AG09309 (cell line): Measurements from ENCODE around the gene PHF5A.

Source experiments
- DNase-seq: peaks from one replicate; pipeline ENCODE4 v3.0.0-alpha.2; 2010; ENCODE audit warnings: low read depth
- H3K4me3 ChIP-seq: 2 replicates; pipeline ENCODE4 v1.5.1; 2011; ENCODE audit warnings: mild to moderate bottlenecking, low read depth, low read length, moderate library complexity; ENCODE audit not compliant: control insufficient read depth
- CTCF ChIP-seq: IDR thresholded peaks from 2 replicates; pipeline ENCODE4 v1.5.1; 2011; ENCODE audit warnings: mild to moderate bottlenecking, low read depth, low read length, inconsistent platforms; ENCODE audit not compliant: insufficient read depth, control insufficient read depth; ENCODE audit errors: missing control alignments

Gene PHF5A

GRCh38 chr22:41429951-41430332 lies 38.5 kb downstream of the PHF5A start:
- no peak for DNase-seq
- H3K4me3 ChIP-seq, result no peak overlapping the region
- TF ChIP-seq CTCF, result no peak

DNA sequence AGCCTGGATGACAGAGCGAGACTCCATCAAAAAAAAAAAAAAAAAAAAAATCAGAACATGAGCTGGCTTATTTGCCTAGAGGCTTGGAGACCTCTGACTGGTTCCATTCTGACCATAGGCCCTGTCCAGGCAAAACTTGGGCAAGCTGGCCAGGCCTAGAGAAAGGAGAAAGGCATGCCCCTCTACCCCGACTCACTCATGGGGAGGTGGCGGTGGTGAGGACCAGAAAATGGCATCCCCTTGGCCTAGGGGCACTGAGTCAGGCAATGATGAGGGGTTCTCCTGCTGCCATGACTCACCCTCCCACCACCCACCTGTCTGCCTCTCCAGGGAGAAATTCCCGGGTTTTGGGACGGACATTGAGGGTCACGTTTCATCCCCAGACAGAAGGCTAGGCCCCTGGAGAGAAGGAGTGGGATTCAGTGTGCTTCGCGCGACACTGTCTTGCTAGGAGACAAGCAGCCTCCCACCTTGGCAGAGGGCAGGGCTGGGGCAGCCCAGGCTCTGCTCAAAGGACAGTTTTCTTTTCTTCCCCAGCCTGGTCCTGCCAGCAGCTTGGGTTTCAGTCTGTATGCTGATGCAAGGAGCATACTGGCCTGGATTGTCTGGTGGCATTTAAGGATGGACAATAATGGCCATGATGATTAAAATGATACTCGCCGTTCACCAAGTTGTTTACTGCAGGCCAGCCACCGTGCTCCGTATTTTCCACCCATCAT lies 39.1 kb downstream of the PHF5A start:
- H3K4me3 ChIP-seq, result no peak overlapping the region
- DNase-seq, result no peak
- TF ChIP-seq CTCF, result no peak

GRCh38 chr22:41425660-41426365 lies 42.7 kb downstream of the PHF5A start:
- DNase-seq, result no peak
- TF ChIP-seq CTCF, result no peak
- no peak overlapping the region for H3K4me3 ChIP-seq

GRCh38 chr22:41418717-41419116 lies 49.8 kb downstream of the PHF5A start:
- TF ChIP-seq CTCF, result no peak
- no peak overlapping the region for H3K4me3 ChIP-seq
- DNase-seq, result no peak

GRCh38 chr22:41417622-41418390 lies 50.7 kb downstream of the PHF5A start:
- H3K4me3 ChIP-seq, result no peak overlapping the region
- TF ChIP-seq CTCF, result no peak
- no peak for DNase-seq

DNA sequence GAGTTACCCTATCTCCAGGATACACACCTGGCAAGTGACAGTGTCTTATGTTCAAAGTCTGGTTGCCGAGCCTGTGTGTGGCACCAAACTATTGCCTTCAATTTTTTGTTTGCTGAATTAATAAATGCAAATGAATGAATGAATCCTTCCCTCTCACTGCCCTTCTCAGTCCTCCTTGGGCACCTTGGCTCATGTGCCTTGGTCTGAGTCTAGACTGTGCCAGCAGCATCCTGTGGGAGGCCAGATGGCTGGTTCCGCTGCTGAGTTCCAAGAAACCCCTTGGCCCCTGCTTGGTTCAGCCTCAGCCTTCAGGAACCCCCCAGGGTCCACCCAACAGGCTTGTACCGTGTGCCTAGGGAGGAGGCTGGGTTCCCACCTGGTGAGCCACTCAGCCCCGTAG lies 52.9 kb downstream of the PHF5A start:
- no peak for TF ChIP-seq CTCF
- H3K4me3 ChIP-seq, result no peak overlapping the region
- DNase-seq, result no peak
